Peyer's patch (tissue), 4 donors: Measurements from ENCODE around the gene GADL1.

Source experiments
- POLR2A ChIP-seq, 2 donors: fragments of 450-650 bp; IDR thresholded peaks; one replicate each; pipeline ENCODE4 v1.5.1; 2017; ENCODE audit warnings: antibody characterized with exemption in 2 of 2, mild to moderate bottlenecking in 2 of 2, moderate library complexity in 2 of 2
- TF ChIP-seq, protein P1 (sequence below), 6 experiments: fragments of 450-650 bp in 4 of 6; fragments of 200-600 bp in 2 of 6; sonication (generic) in 1 of 6; IDR thresholded peaks; one replicate each; pipeline ENCODE4 v1.5.1; 2017 to 2019; ENCODE audit warnings: antibody characterized with exemption in 6 of 6, mild to moderate bottlenecking in 3 of 6, moderate library complexity in 1 of 6

- TF ChIP-seq, protein P1, sequence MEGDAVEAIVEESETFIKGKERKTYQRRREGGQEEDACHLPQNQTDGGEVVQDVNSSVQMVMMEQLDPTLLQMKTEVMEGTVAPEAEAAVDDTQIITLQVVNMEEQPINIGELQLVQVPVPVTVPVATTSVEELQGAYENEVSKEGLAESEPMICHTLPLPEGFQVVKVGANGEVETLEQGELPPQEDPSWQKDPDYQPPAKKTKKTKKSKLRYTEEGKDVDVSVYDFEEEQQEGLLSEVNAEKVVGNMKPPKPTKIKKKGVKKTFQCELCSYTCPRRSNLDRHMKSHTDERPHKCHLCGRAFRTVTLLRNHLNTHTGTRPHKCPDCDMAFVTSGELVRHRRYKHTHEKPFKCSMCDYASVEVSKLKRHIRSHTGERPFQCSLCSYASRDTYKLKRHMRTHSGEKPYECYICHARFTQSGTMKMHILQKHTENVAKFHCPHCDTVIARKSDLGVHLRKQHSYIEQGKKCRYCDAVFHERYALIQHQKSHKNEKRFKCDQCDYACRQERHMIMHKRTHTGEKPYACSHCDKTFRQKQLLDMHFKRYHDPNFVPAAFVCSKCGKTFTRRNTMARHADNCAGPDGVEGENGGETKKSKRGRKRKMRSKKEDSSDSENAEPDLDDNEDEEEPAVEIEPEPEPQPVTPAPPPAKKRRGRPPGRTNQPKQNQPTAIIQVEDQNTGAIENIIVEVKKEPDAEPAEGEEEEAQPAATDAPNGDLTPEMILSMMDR (IDR thresholded peaks at IDR 0.05): no peak
- no peak for TF ChIP-seq POLR2A (IDR thresholded peaks at IDR 0.05)
These were observed 208.3 kb downstream of the GADL1 start for GRCh38 chr3:30686176-30686575.
